ENCODE results near the gene LRP2. TPM values are rescaled to one million over a fixed set of nuclear protein-coding genes. Genes with fewer than 3 reads are reported as not detected.
A peak's percentile ranks its signal among the peaks of the same experiment; 100 is the strongest.

The LRP2 gene
- polyA plus RNA-seq, 2 of the 4 experiments (the other 2 are of a cell fraction): 0.04 TPM; not detected in 1

- H3K4me3 ChIP-seq: no peak overlapping the region
- 60% methylated on average over 6 of the region's 6 CpGs for WGBS (ENCODE audit: missing lambda C conversion rate)
- ATAC-seq: no peak
- H3K4me1 ChIP-seq: no peaks in the 10 kb centered on the region
- DNase-seq (ENCODE audit: low read depth in 1 of 2, low spot score in 1 of 2): no peak
- no peak for FAIRE-seq
- TF ChIP-seq JUNB (IDR thresholded peaks at IDR 0.05) (no peak), CEBPB (IDR thresholded peaks at IDR 0.05) (no peak)
- H3K4me2 ChIP-seq: no peak overlapping the region
- CTCF ChIA-PET: interaction anchor here (1.2 to 5.8 kb wide), 3 partner anchors 9 to 28 kb away, joined by 3 to 78 read pairs (median 4); no protein-coding TSS in a partner anchor
- POLR2A ChIA-PET: no interaction called here
- H3K9me3 ChIP-seq: no peaks in the 10 kb centered on the region
- no peak overlapping the region for H3K27ac ChIP-seq
These were observed 249.5 kb downstream of the LRP2 start for GRCh38 chr2:169112841-169113240.

GRCh38 chr2:169110916-169111315 lies 251.4 kb downstream of the LRP2 start:
- ATAC-seq: no peak
- no peak for TF ChIP-seq HDAC2 (IDR thresholded peaks at IDR 0.05)
- no peak for TF ChIP-seq TP53 (CRISPR knock-in tag; IDR thresholded peaks at IDR 0.05)
- TF ChIP-seq NPAS2 (CRISPR knock-in tag; IDR thresholded peaks at IDR 0.05; ENCODE audit: borderline replicate concordance): no peak
- no peak for TF ChIP-seq ZSCAN20 (CRISPR knock-in tag; IDR thresholded peaks at IDR 0.05)
- no peak for TF ChIP-seq TFCP2L1 (CRISPR knock-in tag; IDR thresholded peaks at IDR 0.05)
- TF ChIP-seq MAZ (IDR thresholded peaks at IDR 0.05; ENCODE audit: borderline replicate concordance, low read depth, low read length): no peak
- TF ChIP-seq HEYL (CRISPR knock-in tag; IDR thresholded peaks at IDR 0.05): no peak
- TF ChIP-seq PHF8 (IDR thresholded peaks at IDR 0.05; ENCODE audit: borderline replicate concordance, low read depth): no peak
- ChIA-PET POLR2A (no interaction called here), CTCF (interaction anchor here (1.0 to 5.8 kb wide), 18 partner anchors 12 to 368 kb away, joined by 3 to 78 read pairs (median 7); partner anchors contain the start of gene BBS5)
- 63% methylated on average over 18 of the region's 18 CpGs for WGBS (ENCODE audit: missing lambda C conversion rate)
- H3K9me3 ChIP-seq: no peaks in the 10 kb centered on the region
- H3K4me2 ChIP-seq: no peak overlapping the region
- no peak for DNase-seq (ENCODE audit: low read depth in 1 of 2, low spot score in 1 of 2)
- H3K27ac ChIP-seq: no peak overlapping the region
- FAIRE-seq: no peak
- H3K4me1 ChIP-seq: no peaks in the 10 kb centered on the region
- no peak overlapping the region for H3K4me3 ChIP-seq

GRCh38 chr2:169110419-169110818 lies 251.9 kb downstream of the LRP2 start:
- ChIA-PET CTCF (interaction anchor here (0.7 to 5.8 kb wide), 28 partner anchors 8 to 1299 kb away, joined by 3 to 78 read pairs (median 6); partner anchors contain the start of gene BBS5), POLR2A (no interaction called here)
- no peak; a peak in 1 of 6 replicates for ATAC-seq
- H3K4me1 ChIP-seq: no peaks in the 10 kb centered on the region
- H3K4me2 ChIP-seq: no peak overlapping the region
- DNase-seq (ENCODE audit: low read depth in 1 of 2, low spot score in 1 of 2): no peak
- H3K27ac ChIP-seq: no peak overlapping the region
- no peak overlapping the region for H3K4me3 ChIP-seq
- TF ChIP-seq ATOH8 (CRISPR knock-in tag; IDR thresholded peaks at IDR 0.05; ENCODE audit: low read depth): no peak
- TF ChIP-seq HOXB13 (CRISPR knock-in tag; IDR thresholded peaks at IDR 0.05; ENCODE audit: low read depth): no peak
- no peak for TF ChIP-seq CBX2 (IDR thresholded peaks at IDR 0.05; ENCODE audit: borderline replicate concordance, low read depth)
- TF ChIP-seq NFE2L2 (conservative IDR thresholded peaks at IDR 0.05; ENCODE audit: low read length): no peak
- no peak for TF ChIP-seq ZC3H11A (IDR thresholded peaks at IDR 0.05)
- no peak for TF ChIP-seq HES2 (IDR thresholded peaks at IDR 0.05)
- no peak for TF ChIP-seq KDM1A (IDR thresholded peaks at IDR 0.05; ENCODE audit: low read depth)
- no peak for TF ChIP-seq EHF (CRISPR knock-in tag; IDR thresholded peaks at IDR 0.05)
- no peaks in the 10 kb centered on the region for H3K9me3 ChIP-seq
- FAIRE-seq: no peak
- WGBS (ENCODE audit: missing lambda C conversion rate): 85% methylated on average over 7 of the region's 7 CpGs

GRCh38 chr2:169109502-169110409 lies 252.6 kb downstream of the LRP2 start:
- POLR2A ChIA-PET: no interaction called here
- TF ChIP-seq SREBF2 (IDR thresholded peaks at IDR 0.05) (no peak), RAD21 (conservative IDR thresholded peaks at IDR 0.05 in 1 of 2, IDR thresholded peaks at IDR 0.05 in 1 of 2) (peak; percentile 91 to 92), TFCP2L1 (CRISPR knock-in tag; IDR thresholded peaks at IDR 0.05) (no peak), SMC3 (IDR thresholded peaks at IDR 0.05) (peak; percentile 74), CHD2 (IDR thresholded peaks at IDR 0.05; ENCODE audit: low read length, partially characterized antibody) (no peak), FOSB (CRISPR knock-in tag; IDR thresholded peaks at IDR 0.05) (no peak), CTCF (IDR thresholded peaks at IDR 0.05) (peak; percentile 87)
- no peak overlapping the region for H3K27ac ChIP-seq
- ATAC-seq (peak; percentile 88 to 98; a peak in 5 of 6 replicates), FAIRE-seq (no peak), DNase-seq (ENCODE audit: low read depth in 1 of 2, low spot score in 1 of 2) (peak; percentile 68 to 74)
- CTCF ChIA-PET: interaction anchor here (0.5 to 5.8 kb wide), 35 partner anchors 8 to 1299 kb away, joined by 3 to 78 read pairs (median 6); partner anchors contain the start of gene BBS5
- WGBS (ENCODE audit: missing lambda C conversion rate): 41% methylated on average over 20 of the region's 21 CpGs
- H3K4me1 ChIP-seq: no peaks in the 10 kb centered on the region
- no peak overlapping the region for H3K4me3 ChIP-seq
- peak overlapping the region; percentile 52; the same call in 2 of the 3 replicates for H3K4me2 ChIP-seq
- no peaks in the 10 kb centered on the region for H3K9me3 ChIP-seq
